ENCODE measurements around the gene ZYG11A.

The ZYG11A gene

GRCh38 chr1:52919051-52919722, 76.6 kb downstream of the ZYG11A start:
- DNase-seq = no peak

- no peak for DNase-seq
These were observed 77.3 kb downstream of the ZYG11A start for GRCh38 chr1:52919723-52920483.

GRCh38 chr1:52920791-52921291, 78.3 kb downstream of the ZYG11A start:
- no peak for DNase-seq

GRCh38 chr1:52925571-52926005, 83.0 kb downstream of the ZYG11A start:
- no peak for DNase-seq

GRCh38 chr1:52926864-52927211, 84.3 kb downstream of the ZYG11A start:
- DNase-seq = no peak

GRCh38 chr1:52927212-52928014, 84.9 kb downstream of the ZYG11A start, which contains the start of gene SCP2:
TSS of gene SCP2 (plus strand) at chr1:52927276. CDS start at chr1:52927397, 121 bp downstream.
- peak; percentile 81 for DNase-seq

- no peak for DNase-seq
These were observed 85.5 kb downstream of the ZYG11A start for GRCh38 chr1:52928015-52928404.

- no peak for DNase-seq
These were observed 86.5 kb downstream of the ZYG11A start for GRCh38 chr1:52929019-52929418.

- no peak for DNase-seq
These were observed 95.0 kb downstream of the ZYG11A start for GRCh38 chr1:52937433-52938182.

GRCh38 chr1:52938183-52938451, 95.6 kb downstream of the ZYG11A start:
- DNase-seq = no peak

GRCh38 chr1:52943876-52944416, 101.4 kb downstream of the ZYG11A start:
- DNase-seq = no peak

- DNase-seq = no peak
These were observed 102.0 kb downstream of the ZYG11A start for GRCh38 chr1:52944566-52944965.
